Aorta (tissue), 5 donors: ENCODE data around the gene ATP9B. TPM values are rescaled to one million over a fixed set of nuclear protein-coding genes. Genes with fewer than 3 reads are reported as not detected.
A peak's percentile ranks its signal among the peaks of the same experiment; 100 is the strongest.

Experiments used
- ATAC-seq: fragments of 200-7000 bp; cut with Tn5 transposase; one replicate; pipeline ENCODE4 v1.9.1; 2022; ENCODE audit warnings: moderate library complexity; ENCODE audit not compliant: low FRiP score
- DNase-seq, 2 donors: peaks; one replicate each; pipeline ENCODE4 v3.0.0-alpha.2; 2020
- H3K27ac ChIP-seq, 2 donors: one replicate each; pipeline ENCODE4 v1.5.1; 2013; ENCODE audit warnings: low read length in 2 of 2, mild to moderate bottlenecking in 2 of 2, moderate library complexity in 2 of 2, control low read depth in 1 of 2, inconsistent platforms in 1 of 2, low read depth in 1 of 2
- H3K27me3 ChIP-seq, 2 donors: one replicate each; pipeline ENCODE4 v1.6.1; 2013; ENCODE audit warnings: control low read depth in 1 of 2, low read length in 1 of 2, mild to moderate bottlenecking in 1 of 2, moderate library complexity in 1 of 2; ENCODE audit not compliant: insufficient read depth in 2 of 2, control insufficient read depth in 1 of 2
- H3K36me3 ChIP-seq, 2 donors: one replicate each; pipeline ENCODE4 v1.6.1; 2013; ENCODE audit warnings: control low read depth in 1 of 2, low read length in 1 of 2, mild to moderate bottlenecking in 1 of 2; ENCODE audit not compliant: insufficient read depth in 2 of 2, control insufficient read depth in 1 of 2
- H3K4me1 ChIP-seq, 2 donors: one replicate each; pipeline ENCODE4 v1.6.1; 2013; ENCODE audit warnings: low read length in 2 of 2, control low read depth in 1 of 2, mild to moderate bottlenecking in 1 of 2, moderate library complexity in 1 of 2; ENCODE audit not compliant: insufficient read depth in 2 of 2, control insufficient read depth in 1 of 2
- H3K4me3 ChIP-seq, 2 donors: one replicate each; pipeline ENCODE4 v1.5.1; 2013; ENCODE audit warnings: low read length in 2 of 2, control low read depth in 1 of 2, mild to moderate bottlenecking in 1 of 2
- H3K9me3 ChIP-seq: one replicate; pipeline ENCODE4 v1.6.1; 2013; ENCODE audit warnings: mild to moderate bottlenecking, low read length; ENCODE audit not compliant: control insufficient read depth
- WGBS, 2 donors: extraction: QIAGEN DNeasy Blood & Tissue Kit; methylation state at CpG; one replicate each; pipeline ENCODE4 v1.1.7; 2013; 5-methylcytosine and 5-hydroxymethylcytosine counted together
- intact Hi-C, 2 donors: fragments of 100-400 bp; cut with DNase I; formaldehyde crosslinking; loops; one replicate each; pipeline versions ENCODE4 v1.14.2 to v1.15.0; 2022
- polyA plus RNA-seq, 2 donors: library from polyadenylated mRNA; stranded (reverse); fragments of 200-250 nt; gene quantifications; one replicate each; pipeline ENCODE4 v1.2.3, GENCODE V29; 2013
- total RNA-seq, 2 donors: library from RNA; stranded (reverse); fragmentation: NEBNext Ultra II Directional; extraction: Animal tissue kit (Norgen Biotek cat#: 25700); gene quantifications; one replicate each; pipeline ENCODE4 v1.2.1, GENCODE V29; 2021
- donor health status: healthy with polysubstance abuse.
- donor health status: Bipolar disorder and iron deficiency.
- donor health status: DM: no; HTN: no; CAD: no.
- donor health status: DM: no; HTN: no; CAD: no.
- donor health status: DM: yes; HTN: yes; CAD: no.

ATP9B gene
- total and polyA plus RNA-seq, 4 donors, result 2.3 to 55.3 (median 30.5) TPM

DNA sequence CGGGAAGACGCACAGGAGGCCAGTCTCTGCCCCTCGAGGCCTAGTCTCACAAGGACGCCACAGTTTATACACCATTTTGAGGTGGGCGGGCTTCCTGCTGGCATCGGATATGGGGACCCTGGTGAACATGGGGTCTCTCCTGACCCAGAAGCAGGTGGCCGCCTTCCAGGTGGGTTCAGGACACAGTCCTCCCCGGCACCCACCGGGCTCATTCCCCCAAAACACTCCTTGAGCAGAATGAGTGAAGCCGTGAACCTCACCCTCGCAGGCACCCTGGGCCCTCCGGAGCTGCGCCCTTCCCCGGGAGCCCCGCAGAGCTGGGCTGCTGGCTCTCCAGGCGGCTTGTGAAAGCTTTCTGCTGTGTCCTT lies 333.0 kb downstream of the ATP9B start:
- Histone ChIP-seq H3K9me3 (no peaks in the 10 kb centered on the region), H3K4me1 (no peaks in the 10 kb centered on the region), H3K27ac (no peak overlapping the region), H3K4me3 (no peak overlapping the region), H3K27me3 (no peaks in the 10 kb centered on the region), H3K36me3 (no peaks in the 10 kb centered on the region)
- ATAC-seq (no peak), DNase-seq (peak; percentile 42 to 74)
- WGBS, 2 donors, result 95 to 97% methylated on average over 16 of the region's 16 CpGs
- intact Hi-C loops, result loop anchor here (5.0 kb wide), 2 partner anchors 55 to 105 kb away; no protein-coding TSS in a partner anchor

DNA sequence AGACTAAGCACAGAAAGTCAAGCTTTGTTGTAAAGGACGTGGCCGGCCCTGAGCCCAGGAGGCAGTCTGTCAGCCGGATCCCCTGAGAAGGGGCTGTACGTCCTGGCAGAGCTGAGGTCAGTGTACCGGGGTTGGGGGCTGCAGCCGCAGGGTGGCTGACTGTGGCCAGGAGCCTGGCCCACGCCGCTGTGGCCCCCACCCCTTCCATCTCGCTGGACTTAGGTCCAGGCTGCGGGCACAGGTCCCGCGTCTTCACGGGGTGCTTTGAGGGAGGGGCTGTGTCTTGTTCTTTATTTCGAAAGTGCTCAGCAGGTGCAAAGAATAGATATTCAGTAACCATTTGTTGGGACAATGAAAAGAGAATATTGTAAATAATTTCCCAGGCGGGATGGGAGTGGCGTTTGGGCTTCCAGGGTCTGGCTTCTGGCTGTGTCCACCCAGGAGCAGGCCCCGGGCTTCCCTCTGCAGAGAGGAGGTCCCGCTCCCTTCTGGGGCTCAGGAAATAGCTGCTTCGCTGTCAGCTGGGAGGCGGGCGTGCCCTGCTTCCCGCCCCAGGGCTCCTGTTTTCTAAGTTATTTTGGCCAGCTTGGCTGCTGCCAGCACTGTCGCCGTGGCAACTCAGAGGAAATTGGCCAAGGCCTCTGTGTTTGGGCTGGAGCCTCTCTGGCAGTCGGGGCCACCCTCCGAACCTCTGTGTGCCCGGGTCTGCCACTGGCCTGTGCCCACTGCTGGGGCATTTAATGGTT lies 334.0 kb downstream of the ATP9B start:
- no peaks in the 10 kb centered on the region for H3K4me1 ChIP-seq
- intact Hi-C loops, result loop anchor here (5.0 kb wide), 2 partner anchors 54 to 104 kb away; no protein-coding TSS in a partner anchor
- no peaks in the 10 kb centered on the region for H3K9me3 ChIP-seq
- H3K36me3 ChIP-seq, result no peaks in the 10 kb centered on the region
- DNase-seq (peak; percentile 93 to 94), ATAC-seq (peak; percentile 80)
- H3K27me3 ChIP-seq, result no peaks in the 10 kb centered on the region
- WGBS, 2 donors, result 20 to 21% methylated on average over 27 of the region's 27 CpGs
- H3K4me3 ChIP-seq, result no peak overlapping the region
- H3K27ac ChIP-seq, result peak overlapping the region in 1 of 2 donors; percentile 70

DNA sequence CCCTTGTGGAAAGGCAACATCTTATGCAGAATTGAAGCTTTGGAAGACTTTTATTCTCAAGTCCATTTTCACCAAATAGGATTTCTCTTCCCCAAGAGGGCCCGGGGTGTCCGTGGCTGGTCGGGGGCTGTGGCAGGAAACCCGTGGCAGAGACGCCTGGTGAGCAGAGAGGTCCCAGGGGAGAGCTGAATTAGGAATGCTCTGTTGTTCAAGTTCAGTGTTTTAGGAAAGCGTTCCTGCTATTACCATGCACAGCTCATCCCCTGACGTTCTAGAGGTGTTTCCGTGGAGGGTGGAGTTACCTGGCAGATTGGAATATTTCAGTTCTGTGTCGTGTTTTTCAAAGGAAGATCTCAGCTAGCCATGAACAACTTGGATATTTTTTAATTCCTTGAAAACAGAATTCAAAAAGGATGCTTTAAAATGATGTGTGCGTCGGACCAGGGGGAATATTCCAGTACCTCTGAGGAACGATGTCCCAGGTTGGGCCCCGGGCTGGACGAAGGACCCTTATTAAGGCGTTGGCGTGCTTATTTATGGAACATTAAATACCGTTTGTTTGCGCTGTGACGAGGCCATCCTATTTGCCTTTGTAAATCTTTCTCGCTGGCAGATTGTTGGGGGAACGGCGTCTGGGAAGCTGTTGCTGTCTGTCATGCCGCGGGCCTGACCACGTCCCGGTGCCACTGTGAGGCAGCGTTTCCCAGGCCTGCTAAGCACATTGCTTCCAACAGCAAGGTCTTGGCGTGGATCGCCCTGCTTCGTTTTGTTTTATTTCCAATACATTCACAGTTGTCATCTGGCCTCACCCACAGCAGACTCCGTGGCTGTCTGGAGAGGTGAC lies 334.8 kb downstream of the ATP9B start:
- Histone ChIP-seq H3K4me3 (no peak overlapping the region), H3K27ac (no peak overlapping the region), H3K36me3 (no peaks in the 10 kb centered on the region), H3K27me3 (no peaks in the 10 kb centered on the region), H3K9me3 (no peaks in the 10 kb centered on the region), H3K4me1 (no peaks in the 10 kb centered on the region)
- intact Hi-C loops, result loop anchor here (5.0 kb wide), 2 partner anchors 53 to 103 kb away; no protein-coding TSS in a partner anchor
- WGBS, 2 donors, result 45 to 59% methylated on average over 31 of the region's 31 CpGs
- DNase-seq, result peak; percentile 44 to 76
- ATAC-seq, result no peak

DNA sequence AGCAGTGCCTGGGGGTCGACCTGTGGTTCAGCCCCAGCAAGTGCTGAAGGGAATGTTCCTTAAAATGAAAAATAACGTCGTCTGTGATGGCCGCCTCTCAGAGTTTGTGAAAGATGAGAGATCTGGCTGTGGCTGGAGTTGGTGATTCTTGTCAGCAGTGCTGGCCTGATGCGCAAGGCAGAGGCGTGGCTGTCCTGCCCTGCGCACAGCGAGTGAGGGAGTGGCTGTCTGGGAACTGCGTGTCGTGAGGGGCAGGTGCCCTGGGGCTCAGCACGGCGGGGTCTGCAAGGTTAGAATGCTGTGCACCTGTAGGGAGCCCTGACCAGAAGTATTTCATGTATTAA lies 335.3 kb downstream of the ATP9B start:
- no peaks in the 10 kb centered on the region for H3K36me3 ChIP-seq
- 93 to 95% methylated on average over 12 of the region's 12 CpGs for WGBS, 2 donors
- H3K4me3 ChIP-seq, result no peak overlapping the region
- no peak overlapping the region for H3K27ac ChIP-seq
- H3K4me1 ChIP-seq, result no peaks in the 10 kb centered on the region
- no peaks in the 10 kb centered on the region for H3K9me3 ChIP-seq
- intact Hi-C loops, result loop anchor here (5.0 kb wide), 2 partner anchors 53 to 103 kb away; no protein-coding TSS in a partner anchor
- DNase-seq (peak; percentile 48 to 74), ATAC-seq (no peak)
- no peaks in the 10 kb centered on the region for H3K27me3 ChIP-seq

- H3K4me1 ChIP-seq, result no peaks in the 10 kb centered on the region
- no peak overlapping the region for H3K4me3 ChIP-seq
- no peak overlapping the region for H3K27ac ChIP-seq
- intact Hi-C loops, result no loop called here
- ATAC-seq (no peak), DNase-seq (peak; percentile 48 to 69)
- WGBS, 2 donors, result 86 to 91% methylated on average over 23 of the region's 23 CpGs
- H3K27me3 ChIP-seq, result no peaks in the 10 kb centered on the region
- no peaks in the 10 kb centered on the region for H3K9me3 ChIP-seq
- H3K36me3 ChIP-seq, result no peaks in the 10 kb centered on the region
These were observed 336.0 kb downstream of the ATP9B start for GRCh38 chr18:79405019-79405780.

DNA sequence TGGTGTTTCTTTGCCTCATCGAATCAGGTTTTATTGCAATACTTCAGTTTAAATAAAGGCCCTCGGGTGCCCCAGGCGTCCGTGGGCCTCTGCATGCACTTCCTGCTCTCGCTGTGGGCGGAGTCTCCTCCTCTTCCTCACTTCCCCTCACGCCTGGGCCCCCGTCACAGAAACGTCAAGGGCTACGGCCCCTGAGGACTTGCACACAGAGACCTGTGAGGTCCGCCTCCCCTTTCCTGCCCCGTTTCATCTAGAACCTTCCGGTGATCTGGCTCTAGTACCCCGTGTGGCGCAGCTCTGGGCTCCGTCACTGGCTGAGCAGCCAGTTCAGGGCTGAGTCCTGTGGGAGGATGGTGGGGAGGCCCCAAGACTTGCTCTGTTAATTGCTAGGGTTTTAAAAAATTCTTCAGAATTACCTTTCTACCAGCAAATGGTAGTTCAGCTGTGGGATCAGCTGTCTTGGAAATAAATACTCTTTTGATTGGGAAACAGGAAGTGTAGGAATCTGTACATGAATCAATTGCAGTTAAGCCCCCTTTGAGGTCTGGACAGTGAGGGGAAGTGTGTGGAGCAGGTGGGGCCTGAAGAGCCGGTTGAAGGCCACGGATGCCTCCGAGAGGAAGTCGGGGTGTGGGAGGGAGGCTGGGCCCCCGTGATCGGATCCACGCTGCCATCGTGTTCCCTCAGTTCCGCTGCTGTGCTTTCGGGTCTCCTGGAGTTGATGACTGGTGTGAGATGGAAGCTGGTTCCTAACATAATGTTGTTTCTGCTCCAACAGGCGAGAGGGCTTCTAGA lies 336.8 kb downstream of the ATP9B start:
- intact Hi-C loops, result no loop called here
- DNase-seq, result peak; percentile 86 to 90
- no peak overlapping the region for H3K27ac ChIP-seq

GRCh38 chr18:79406708-79407107 lies 337.5 kb downstream of the ATP9B start:
- H3K4me1 ChIP-seq, result no peaks in the 10 kb centered on the region
- DNase-seq (peak; percentile 48 to 72), ATAC-seq (no peak)
- no peaks in the 10 kb centered on the region for H3K9me3 ChIP-seq
- WGBS, 2 donors, result 97% methylated on average over 30 of the region's 30 CpGs
- H3K4me3 ChIP-seq, result no peak overlapping the region
- no peak overlapping the region for H3K27ac ChIP-seq
- no peaks in the 10 kb centered on the region for H3K27me3 ChIP-seq
- intact Hi-C loops, result no loop called here
- peaks cover 0 to 2% of the 10 kb centered on the region in 2 donors for H3K36me3 ChIP-seq

More for the DNA sequence above, 336.8 kb downstream of the ATP9B start:
- ATAC-seq, result no peak
- Histone ChIP-seq H3K4me3 (no peak overlapping the region), H3K27me3 (no peaks in the 10 kb centered on the region), H3K36me3 (peaks cover 0 to 1% of the 10 kb centered on the region in 2 donors), H3K9me3 (no peaks in the 10 kb centered on the region), H3K4me1 (no peaks in the 10 kb centered on the region)
- WGBS, 2 donors, result 90% methylated on average over 27 of the region's 27 CpGs

GRCh38 chr18:79409313-79409712 lies 340.1 kb downstream of the ATP9B start:
- Histone ChIP-seq H3K36me3 (peaks cover 3 to 4% of the 10 kb centered on the region in 2 donors), H3K27ac (no peak overlapping the region), H3K9me3 (no peaks in the 10 kb centered on the region), H3K4me1 (no peaks in the 10 kb centered on the region), H3K4me3 (no peak overlapping the region), H3K27me3 (no peaks in the 10 kb centered on the region)
- ATAC-seq, result no peak
- 95 to 96% methylated on average over 3 of the region's 3 CpGs for WGBS, 2 donors
- no peak for DNase-seq
- intact Hi-C loops, result no loop called here
